ENCODE measurements around the gene CCDC40.

DNA sequence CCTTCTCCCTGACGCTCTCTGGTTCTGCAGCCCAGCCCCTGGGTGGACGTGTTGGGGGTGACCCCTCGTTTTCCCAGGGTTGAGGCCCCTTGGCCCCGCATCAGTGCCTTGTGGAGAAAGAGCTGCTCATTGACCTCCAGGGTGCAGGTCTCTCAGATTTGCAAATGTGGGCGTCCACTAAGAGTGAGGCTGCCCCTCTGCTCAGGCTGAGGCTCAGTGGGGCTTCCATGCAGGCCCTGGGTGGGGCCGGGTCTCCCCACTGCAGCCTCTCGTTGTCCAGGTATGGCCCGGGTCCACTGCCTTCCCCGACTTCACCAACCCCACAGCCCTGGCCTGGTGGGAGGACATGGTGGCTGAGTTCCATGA lies 74.0 kb downstream of the CCDC40 start:
- TF ChIP-seq, protein P1, sequence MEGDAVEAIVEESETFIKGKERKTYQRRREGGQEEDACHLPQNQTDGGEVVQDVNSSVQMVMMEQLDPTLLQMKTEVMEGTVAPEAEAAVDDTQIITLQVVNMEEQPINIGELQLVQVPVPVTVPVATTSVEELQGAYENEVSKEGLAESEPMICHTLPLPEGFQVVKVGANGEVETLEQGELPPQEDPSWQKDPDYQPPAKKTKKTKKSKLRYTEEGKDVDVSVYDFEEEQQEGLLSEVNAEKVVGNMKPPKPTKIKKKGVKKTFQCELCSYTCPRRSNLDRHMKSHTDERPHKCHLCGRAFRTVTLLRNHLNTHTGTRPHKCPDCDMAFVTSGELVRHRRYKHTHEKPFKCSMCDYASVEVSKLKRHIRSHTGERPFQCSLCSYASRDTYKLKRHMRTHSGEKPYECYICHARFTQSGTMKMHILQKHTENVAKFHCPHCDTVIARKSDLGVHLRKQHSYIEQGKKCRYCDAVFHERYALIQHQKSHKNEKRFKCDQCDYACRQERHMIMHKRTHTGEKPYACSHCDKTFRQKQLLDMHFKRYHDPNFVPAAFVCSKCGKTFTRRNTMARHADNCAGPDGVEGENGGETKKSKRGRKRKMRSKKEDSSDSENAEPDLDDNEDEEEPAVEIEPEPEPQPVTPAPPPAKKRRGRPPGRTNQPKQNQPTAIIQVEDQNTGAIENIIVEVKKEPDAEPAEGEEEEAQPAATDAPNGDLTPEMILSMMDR (IDR thresholded peaks at IDR 0.05), result no peak
- TF ChIP-seq POLR2A (IDR thresholded peaks at IDR 0.05), result no peak

All from body of pancreas (tissue), 4 donors.